HepG2 (cell line): ENCODE data around the gene TBCD. TPM values are rescaled to one million over a fixed set of nuclear protein-coding genes. Genes with fewer than 3 reads are reported as not detected.

Experiments
- ATAC-seq: fragments of 200-7000 bp; cut with Tn5 transposase; 3 replicates; pipeline ENCODE4 v1.9.1; 2020; ENCODE audit warnings: mild to moderate bottlenecking, moderate library complexity
- BruUV-seq: library from RNA; stranded (reverse); fragments of 400-500 nt; replicated peaks from 2 replicates; lab custom pipeline; 2021; lab: Mats Ljungman, UMichigan
- CTCF ChIA-PET: fragments of 300-600 bp; formaldehyde crosslinking; extraction: SDS; loops from one replicate; lab custom pipeline; 2021; ENCODE audit warnings: low total read pairs, inconsistent platforms, low intra/inter-chr PET ratio; lab: Yijun Ruan, JAX
- POLR2A ChIA-PET: fragments of 350-600 bp; sonication (Branson Sonifier 250); formaldehyde crosslinking; loops from one replicate; lab custom pipeline; 2020; ENCODE audit warnings: antibody characterized with exemption, inconsistent platforms; lab: Yijun Ruan, JAX
- DNase-seq: peaks from one replicate; pipeline ENCODE4 v3.0.0-alpha.2; 2015; ENCODE audit warnings: low spot score
- FAIRE-seq: peaks from 3 replicates; lab custom pipeline; 2011; peaks lifted over from hg19 to GRCh38; lab: Jason Lieb, UNC
- H2AFZ ChIP-seq: one replicate; pipeline ENCODE4 v1.6.1; 2011; ENCODE audit warnings: low read length, inconsistent platforms
- H3K27ac ChIP-seq: fragments of 300-600 bp; 3 replicates; pipeline ENCODE4 v1.8.0; 2011; ENCODE audit warnings: mixed run types, mild to moderate bottlenecking, mixed read lengths, low read length, inconsistent platforms; ENCODE audit not compliant: insufficient read depth; ENCODE audit errors: extremely low read length
- H3K27me3 ChIP-seq, 2 experiments: fragments of 200-600 bp in 1 of 2; 2 replicates in 1 of 2; 3 replicates in 1 of 2; pipeline versions ENCODE4 v1.6.0 to v1.8.0; 2011; ENCODE audit warnings: low read length in 2 of 2, mild to moderate bottlenecking in 2 of 2, moderate library complexity in 2 of 2, inconsistent platforms in 1 of 2; ENCODE audit not compliant: insufficient read depth in 2 of 2, control insufficient read depth in 1 of 2
- H3K36me3 ChIP-seq, 2 experiments: fragments of 200-600 bp in 1 of 2; replicated peaks in 1 of 2; 2 replicates in 1 of 2; 3 replicates in 1 of 2; pipeline versions ENCODE4 v1.5.1 to v1.8.0; 2011; ENCODE audit warnings: low read length in 2 of 2, inconsistent platforms in 1 of 2; ENCODE audit not compliant: insufficient read depth in 2 of 2, control insufficient read depth in 1 of 2
- H3K4me1 ChIP-seq: 2 replicates; pipeline ENCODE4 v1.5.1; 2012; ENCODE audit warnings: low read length, inconsistent platforms; ENCODE audit not compliant: insufficient read depth
- H3K4me2 ChIP-seq: 2 replicates; pipeline ENCODE4 v1.6.0; 2011; ENCODE audit warnings: low read depth, low read length, inconsistent platforms
- H3K4me3 ChIP-seq, 3 experiments: fragments of 200-600 bp in 1 of 3; sonication (generic), shearing (Covaris generic) in 1 of 3; replicated peaks in 1 of 3; 2 replicates each; pipeline ENCODE4 v1.5.1; 2011 to 2016; ENCODE audit warnings: low read length in 3 of 3, inconsistent platforms in 2 of 3, low read depth in 2 of 3, mild to moderate bottlenecking in 2 of 3, control low read depth in 1 of 3, mixed read lengths in 1 of 3; ENCODE audit not compliant: insufficient read depth in 1 of 3
- H3K79me2 ChIP-seq: one replicate; pipeline ENCODE4 v1.6.1; 2011; ENCODE audit warnings: low read length, inconsistent platforms; ENCODE audit not compliant: insufficient read depth
- H3K9ac ChIP-seq: 2 replicates; pipeline ENCODE4 v1.6.0; 2011; ENCODE audit warnings: mild to moderate bottlenecking, low read depth, low read length, inconsistent platforms; ENCODE audit not compliant: insufficient read depth
- H3K9me3 ChIP-seq: 2 replicates; pipeline ENCODE4 v1.5.1; 2012; ENCODE audit warnings: mild to moderate bottlenecking, low read length
- H4K20me1 ChIP-seq: 2 replicates; pipeline ENCODE4 v1.6.0; 2011; ENCODE audit warnings: inconsistent platforms, mild to moderate bottlenecking, low read length, moderate library complexity; ENCODE audit not compliant: insufficient read depth
- ATM ChIP-seq: fragments of 450-650 bp; IDR thresholded peaks from 2 replicates; pipeline ENCODE4 v1.7.1; 2017; ENCODE audit warnings: mild to moderate bottlenecking, borderline replicate concordance
- CREB1 ChIP-seq, 2 experiments: fragments of 450-650 bp in 1 of 2; IDR thresholded peaks; 2 replicates each; pipeline ENCODE4 v1.6.1; 2016 to 2017; ENCODE audit warnings: control low read depth in 1 of 2, mild to moderate bottlenecking in 1 of 2, missing compliant biosample characterization in 1 of 2, missing genetic modification characterization in 1 of 2
- EEA1 ChIP-seq: sonication (generic); formaldehyde crosslinking; IDR thresholded peaks from 2 replicates; pipeline ENCODE4 v1.5.1; 2020; ENCODE audit warnings: mild to moderate bottlenecking, missing genetic modification reagents, borderline replicate concordance
- FOXJ3 ChIP-seq: sonication (generic); formaldehyde crosslinking; IDR thresholded peaks from 2 replicates; pipeline ENCODE4 v1.4.0; 2020; ENCODE audit warnings: missing genetic modification reagents, mild to moderate bottlenecking, borderline replicate concordance
- GATAD1 ChIP-seq: IDR thresholded peaks from 2 replicates; pipeline ENCODE4 v1.6.1; 2016; ENCODE audit warnings: missing genetic modification reagents, missing compliant biosample characterization
- MAZ ChIP-seq, 2 experiments: sonication (generic) in 1 of 2; formaldehyde crosslinking in 1 of 2; IDR thresholded peaks; 2 replicates each; pipeline versions ENCODE4 v1.5.0 to v1.6.1; 2012 to 2020; ENCODE audit warnings: low read depth in 2 of 2, mild to moderate bottlenecking in 2 of 2, borderline replicate concordance in 1 of 2, improper control_type of control experiment in 1 of 2, low read length in 1 of 2, missing genetic modification reagents in 1 of 2, moderate library complexity in 1 of 2
- SOX6 ChIP-seq, 2 experiments: fragments of 450-650 bp in 1 of 2; sonication (generic) in 1 of 2; formaldehyde crosslinking in 1 of 2; IDR thresholded peaks; 2 replicates each; pipeline versions ENCODE4 v1.4.0 to v1.6.1; 2017 to 2020; ENCODE audit warnings: antibody characterized with exemption in 1 of 2, mild to moderate bottlenecking in 1 of 2, missing genetic modification reagents in 1 of 2
- SP140L ChIP-seq: sonication (generic); formaldehyde crosslinking; IDR thresholded peaks from 2 replicates; pipeline ENCODE4 v1.4.0; 2020; ENCODE audit warnings: missing genetic modification reagents, borderline replicate concordance
- ZBTB14 ChIP-seq: sonication (generic); formaldehyde crosslinking; IDR thresholded peaks from 2 replicates; pipeline ENCODE4 v1.4.0; 2020; ENCODE audit warnings: missing genetic modification reagents
- WGBS: methylation state at CpG from one replicate; pipeline ENCODE4 v1.1.6; 2017; ENCODE audit warnings: low lambda C conversion rate; 5-methylcytosine and 5-hydroxymethylcytosine counted together
- in situ Hi-C: cut with HindIII; loops from 2 replicates; pipeline ENCODE4 v1.10.0; 2017; ENCODE audit warnings: low pct_unique_long_range_greater_than_20kb; ENCODE audit not compliant: extremely low pct_ligation_motif_present
- intact Hi-C: fragments of 100-400 bp; cut with micrococcal nuclease; formaldehyde crosslinking; loops from one replicate; pipeline ENCODE4 v1.10.0; 2022; ENCODE audit not compliant: unreplicated experiment
- polyA plus RNA-seq, 8 experiments: library from polyadenylated mRNA; depleted of rRNA in 3 of 8; stranded (reverse) in 7 of 8; unstranded in 1 of 8; fragments of >200 nt; fragmentation: Illumina TruSeq in 4 of 8; extraction: Trizol in 4 of 8; gene quantifications; 2 replicates each; pipeline versions ENCODE4 v1.2.1 to v1.2.3, GENCODE V29; 2011 to 2016; ENCODE audit warnings: low read depth in 4 of 8, missing spikeins in 1 of 8, mixed read lengths in 1 of 8; ENCODE audit not compliant: insufficient read depth in 1 of 8
- total RNA-seq, 5 experiments: library from RNA; depleted of rRNA; stranded (reverse); fragments of >200 nt; fragmentation: Illumina TruSeq; extraction: Trizol; gene quantifications; 2 replicates each; pipeline ENCODE4 v1.2.3, GENCODE V29; 2016; ENCODE audit warnings: low read depth in 1 of 5

Gene TBCD
- total and polyA plus RNA-seq, 2 of the 13 experiments (the other 11 are each of a cell fraction or from before 2014, with no cell fraction given): 33.9 to 54.8 TPM

GRCh38 chr17:82790391-82790790 lies 38.5 kb downstream of the TBCD start (continued):
- no peak for TF ChIP-seq ZBTB14
- TF ChIP-seq GATAD1: no peak
- no peak for TF ChIP-seq ATM

DNA sequence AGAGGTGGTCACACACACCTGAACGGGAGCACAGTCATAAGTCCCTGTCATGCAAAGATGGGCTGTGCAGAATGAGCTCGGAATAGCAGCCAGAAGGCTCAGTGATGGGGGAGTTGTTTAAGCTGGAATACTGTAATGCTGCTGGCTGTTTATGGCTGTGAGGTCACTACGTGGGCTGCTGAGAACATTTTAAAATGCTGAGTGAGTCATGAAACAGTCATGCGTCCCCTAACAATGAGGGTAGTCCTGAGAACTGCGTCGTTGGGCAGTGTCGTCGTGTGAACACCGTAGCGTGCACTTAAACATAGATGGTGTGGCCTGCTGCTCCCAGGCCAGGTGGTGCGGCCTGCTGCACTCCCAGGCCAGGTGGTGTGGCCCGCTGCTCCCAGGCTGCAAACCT lies 39.7 kb downstream of the TBCD start:
- ATAC-seq (no peak), DNase-seq (no peak), FAIRE-seq (no peak)
- no TSS peak for BruUV-seq
- no peaks in the 10 kb centered on the region for H4K20me1 ChIP-seq
- in situ Hi-C loops (no loop called here), intact Hi-C loops (no loop called here)
- ChIA-PET CTCF (no interaction called here), POLR2A (interaction anchor here (0.6 kb wide), 1 partner anchor 1755 kb away, joined by 4 read pairs; no protein-coding TSS in a partner anchor)
- peaks cover 5 to 22% of the 10 kb centered on the region in 2 experiments; a peak in 3 of 5 replicates for H3K36me3 ChIP-seq
- H3K4me2 ChIP-seq: no peak overlapping the region
- no peaks in the 10 kb centered on the region for H3K27me3 ChIP-seq
- H3K4me1 ChIP-seq: no peaks in the 10 kb centered on the region
- no peak overlapping the region for H3K27ac ChIP-seq
- no peaks in the 10 kb centered on the region for H3K9me3 ChIP-seq
- TF ChIP-seq SP140L (CRISPR knock-in tag) (no peak), SOX6 (IDR thresholded peaks at IDR 0.05) (no peak), SOX6 (CRISPR knock-in tag; IDR thresholded peaks at IDR 0.05) (no peak), FOXJ3 (CRISPR knock-in tag) (no peak), CREB1 (IDR thresholded peaks at IDR 0.05) (0 out of 2 replicates have a peak, but pooled peaks have one; percentile 12), CREB1 (CRISPR knock-in tag; IDR thresholded peaks at IDR 0.05) (no peak), EEA1 (CRISPR knock-in tag) (no peak), MAZ (IDR thresholded peaks at IDR 0.05; ENCODE audit: borderline replicate concordance, low read depth, low read length) (no peak), MAZ (CRISPR knock-in tag; IDR thresholded peaks at IDR 0.05; ENCODE audit: low read depth) (no peak)
- H2AFZ ChIP-seq: no peak overlapping the region
- no peak overlapping the region for H3K4me3 ChIP-seq
- H3K79me2 ChIP-seq: peaks cover 2% of the 10 kb centered on the region
- WGBS: 96% methylated on average over 12 of the region's 12 CpGs
- no peak overlapping the region for H3K9ac ChIP-seq
